ENCODE results near the gene MAD1L1.
"Not testable (repeated sequence)": the region's sequence is repeated elsewhere in the genome, so short reads cannot be mapped to it uniquely, and the experiment has no call there.

Gene MAD1L1

GRCh38 chr7:1848013-1848640 is 384.6 kb downstream of the MAD1L1 start:
- FAIRE-seq, result peak; percentile 30

DNA sequence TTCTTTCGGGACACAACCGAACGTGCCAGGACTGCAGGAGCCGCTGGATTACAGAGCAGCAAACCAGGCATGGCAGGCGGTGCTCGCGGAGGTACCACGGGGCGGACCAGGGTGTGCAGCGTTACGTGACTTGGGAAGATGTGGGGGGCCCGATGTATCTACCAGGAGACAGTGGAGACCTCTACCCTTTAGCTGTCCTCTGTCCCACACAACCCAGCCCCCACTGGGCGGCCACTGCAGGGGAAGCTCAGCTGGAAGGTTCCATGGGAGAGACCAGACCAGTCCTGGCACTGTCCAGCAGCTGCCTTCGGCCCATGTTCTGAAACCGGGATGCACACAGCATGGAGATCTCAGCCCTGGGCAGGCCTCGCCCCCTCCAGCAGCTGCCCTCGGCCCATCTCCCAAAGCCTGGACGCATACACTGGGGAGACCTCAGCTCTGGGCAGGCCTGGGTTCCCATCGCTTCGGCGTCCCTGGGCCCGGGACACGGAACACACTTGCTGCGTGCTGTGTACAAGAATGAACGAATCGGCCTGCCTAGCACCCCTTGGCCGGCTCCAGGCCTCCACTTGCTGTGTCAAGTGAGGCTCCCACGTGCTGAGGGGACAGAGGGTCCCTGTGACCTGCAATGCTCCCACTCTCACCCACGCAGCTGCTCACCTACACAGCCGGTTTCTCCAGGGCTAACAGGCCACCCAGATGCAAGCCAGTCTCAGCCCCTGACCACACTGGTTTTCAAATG is 385.3 kb downstream of the MAD1L1 start:
- FAIRE-seq (peak; percentile 23), DNase-seq (ENCODE audit: low spot score) (no peak)

More at GRCh38 chr7:1848013-1848640, 384.6 kb downstream of the MAD1L1 start:
- no peak for DNase-seq (ENCODE audit: low spot score)

DNA sequence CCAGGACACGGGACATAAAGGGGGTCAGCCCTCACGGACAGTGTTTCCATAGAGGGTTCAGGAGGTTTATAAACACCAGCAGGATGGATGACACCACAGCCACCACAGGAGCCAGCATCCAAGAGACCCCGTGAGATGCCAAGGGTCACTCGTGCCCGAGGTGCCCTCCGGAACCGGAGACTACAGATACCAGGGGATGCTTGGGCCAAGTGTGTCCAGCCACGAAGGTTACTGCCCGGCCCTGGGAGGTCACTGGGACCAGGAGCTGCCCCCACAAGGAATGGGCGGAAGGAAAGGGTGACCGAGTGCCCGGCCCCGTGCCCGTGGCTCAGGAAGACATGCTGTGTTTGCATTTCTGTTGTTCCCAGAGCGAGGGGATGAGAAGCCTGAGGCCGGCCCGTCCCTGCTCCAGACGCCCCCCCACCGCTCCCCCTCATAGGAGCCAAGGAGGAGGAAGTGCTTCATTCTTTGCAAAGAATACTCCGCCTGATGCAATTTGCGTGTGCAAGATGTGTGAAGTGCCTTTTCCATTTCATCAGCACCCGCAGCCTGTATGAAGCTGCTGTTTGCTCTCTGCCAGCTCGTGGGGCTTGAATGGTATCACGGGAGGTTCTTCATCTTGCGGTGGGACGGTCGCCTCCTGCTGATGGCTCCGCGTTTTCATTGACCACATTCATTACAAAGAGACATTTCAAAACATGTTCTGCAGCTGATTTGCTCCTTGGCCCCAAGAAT is 386.2 kb downstream of the MAD1L1 start:
- DNase-seq (ENCODE audit: low spot score) (no peak), FAIRE-seq (peak; percentile 59)

DNA sequence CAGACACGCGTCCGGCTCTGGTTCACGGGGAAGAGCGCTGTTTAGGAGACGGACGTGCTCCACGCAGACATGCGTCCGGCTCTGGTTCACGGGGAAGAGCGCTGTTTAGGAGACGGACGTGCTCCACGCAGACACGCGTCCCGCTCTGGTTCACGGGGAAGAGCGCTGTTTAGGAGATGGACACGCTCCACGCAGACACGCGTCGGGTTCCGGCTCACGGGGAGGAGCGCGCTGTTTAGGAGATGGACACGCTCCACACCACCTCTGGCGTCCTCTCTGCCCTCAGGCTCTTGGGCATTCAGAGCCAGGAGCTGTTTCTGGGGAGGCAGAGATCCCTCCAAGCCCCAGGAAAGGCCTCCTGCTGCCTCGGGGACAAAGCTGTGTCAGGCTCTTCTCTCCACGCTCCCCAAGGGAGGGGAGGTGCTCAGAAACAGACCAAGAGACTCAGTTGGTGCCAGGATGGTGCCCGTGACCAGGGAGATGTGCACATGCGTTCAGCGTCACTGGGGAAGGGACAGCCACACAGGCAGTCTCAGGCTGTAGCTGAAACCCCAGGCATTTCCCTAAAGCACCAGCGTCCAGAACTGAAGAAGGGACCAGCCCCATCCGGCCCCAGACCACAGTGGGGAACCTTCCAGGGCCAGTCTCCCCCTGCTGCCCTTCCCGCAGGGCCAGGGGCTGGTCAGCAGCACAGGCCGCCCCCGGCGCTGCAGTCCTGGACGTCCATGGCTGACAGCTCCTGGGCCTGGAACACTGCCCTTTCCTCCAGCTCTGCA is 387.0 kb downstream of the MAD1L1 start:
- peak; percentile 44 for FAIRE-seq
- DNase-seq (ENCODE audit: low spot score), result no peak

- DNase-seq (ENCODE audit: low spot score) (no peak), FAIRE-seq (peak; percentile 93)
Measured at GRCh38 chr7:1844951-1845390, 387.8 kb downstream of the MAD1L1 start.

GRCh38 chr7:1844336-1844950 is 388.3 kb downstream of the MAD1L1 start:
- peak; percentile 95 for FAIRE-seq
- no peak for DNase-seq (ENCODE audit: low spot score)

DNA sequence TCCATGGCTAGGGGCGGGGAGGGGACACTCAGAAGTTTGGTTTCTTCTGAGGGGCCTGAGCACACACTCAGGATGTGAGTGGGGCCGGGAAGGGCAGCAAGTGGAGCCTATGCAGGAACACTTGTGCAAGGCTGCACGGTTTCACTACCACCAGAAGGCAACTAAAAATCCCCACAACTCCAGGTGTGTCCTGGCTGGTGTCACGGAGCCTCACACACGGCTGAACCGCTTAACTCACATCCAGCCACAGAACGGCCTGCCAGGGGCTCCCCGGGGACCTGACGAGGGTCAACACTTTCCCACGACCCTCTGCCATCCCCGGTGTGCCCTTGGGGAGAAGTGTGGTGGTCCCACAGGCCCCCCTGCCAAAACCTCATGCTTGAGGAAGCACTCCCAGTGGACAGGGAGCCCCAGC is 388.8 kb downstream of the MAD1L1 start:
- DNase-seq (ENCODE audit: low spot score) (no peak), FAIRE-seq (no peak)

DNA sequence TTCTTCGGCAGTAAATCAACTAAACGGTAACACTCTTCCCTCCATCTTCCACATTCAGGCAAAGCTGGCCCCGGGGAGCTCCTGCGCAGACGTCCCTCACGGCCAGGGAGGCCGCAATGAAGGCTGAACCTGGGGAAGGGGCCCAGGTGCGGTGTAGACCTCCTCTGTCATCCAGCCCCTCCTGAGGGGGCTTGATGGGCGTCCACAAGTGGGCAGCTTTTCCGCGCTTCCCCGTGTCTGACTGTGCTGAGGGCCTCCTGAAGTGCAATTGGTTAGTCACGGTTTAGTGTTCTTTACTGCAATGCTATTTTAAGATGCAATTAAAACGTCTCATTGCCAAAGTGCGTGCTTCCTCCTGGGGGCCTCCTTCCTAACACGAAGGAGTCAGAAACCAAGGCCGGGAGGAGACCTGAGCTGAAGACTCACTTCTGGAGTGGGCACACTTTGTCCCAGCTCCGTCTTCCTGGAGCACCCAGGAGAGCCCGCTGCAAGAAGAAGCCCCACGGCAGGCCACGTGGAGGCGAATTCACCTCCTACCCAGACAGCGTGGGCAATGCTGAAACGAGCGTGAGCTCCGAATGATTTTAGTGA is 389.4 kb downstream of the MAD1L1 start:
- FAIRE-seq, result no peak
- DNase-seq (ENCODE audit: low spot score), result no peak

GRCh38 chr7:1842321-1843221 is 390.2 kb downstream of the MAD1L1 start:
- no peak for DNase-seq (ENCODE audit: low spot score)

GRCh38 chr7:1841286-1842021 is 391.3 kb downstream of the MAD1L1 start:
- FAIRE-seq; DNase-seq (ENCODE audit: low spot score): not testable (repeated sequence)

More at GRCh38 chr7:1842321-1843221, 390.2 kb downstream of the MAD1L1 start:
- peak; percentile 86 for FAIRE-seq

GRCh38 chr7:1840744-1841143 is 392.0 kb downstream of the MAD1L1 start:
- DNase-seq (ENCODE audit: low spot score); FAIRE-seq: not testable (repeated sequence)

- FAIRE-seq (no peak), DNase-seq (ENCODE audit: low spot score) (no peak)
Measured at GRCh38 chr7:1839701-1840100, 393.0 kb downstream of the MAD1L1 start.

DNA sequence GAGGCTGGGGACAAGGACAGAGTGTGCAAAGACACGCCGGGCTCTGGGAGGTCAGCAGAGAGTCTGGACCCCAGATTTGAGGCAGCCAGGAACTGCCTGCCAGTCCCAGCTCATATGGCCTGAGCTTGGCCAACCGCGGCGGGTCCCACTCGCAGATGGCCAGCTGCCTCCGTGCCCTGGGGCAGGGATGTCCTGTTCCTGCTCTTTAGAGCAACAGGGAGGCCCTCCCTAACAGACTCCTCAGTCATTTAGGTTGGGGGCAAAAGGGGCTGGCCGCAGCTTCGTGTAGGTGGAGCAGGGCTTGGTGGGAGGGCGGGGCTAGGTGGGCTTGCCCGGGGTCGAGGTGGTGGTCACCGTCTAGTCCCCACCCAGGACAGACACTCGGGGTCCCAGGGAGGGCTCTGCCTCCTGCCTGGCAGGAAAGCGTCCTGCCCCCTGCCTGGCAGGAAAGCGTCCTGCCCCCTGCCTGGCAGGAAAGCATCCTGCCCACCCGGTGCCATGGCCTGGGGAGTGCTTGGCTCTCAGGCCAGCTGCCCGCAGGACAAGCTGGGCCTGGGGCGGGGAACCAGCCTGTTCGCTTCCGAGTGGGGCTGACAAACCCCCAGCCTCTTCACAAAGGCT is 393.7 kb downstream of the MAD1L1 start:
- not testable (repeated sequence) for DNase-seq (ENCODE audit: low spot score)
- peak; percentile 73 for FAIRE-seq

DNA sequence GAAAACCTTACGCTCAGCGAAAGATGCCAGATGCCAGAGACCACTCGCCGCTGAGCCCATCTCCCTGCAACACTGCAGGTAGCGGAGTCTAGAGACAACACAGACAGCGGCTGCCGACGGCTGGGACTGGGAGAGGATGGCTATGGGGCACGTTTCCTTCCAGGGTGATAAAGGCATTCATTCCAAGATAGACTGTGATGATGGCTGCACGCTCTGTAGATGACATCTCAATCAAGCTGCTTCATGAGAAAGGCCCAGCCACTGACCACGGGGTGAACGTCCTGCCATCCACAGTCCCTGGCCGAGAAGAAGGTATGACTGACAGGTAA is 394.2 kb downstream of the MAD1L1 start:
- DNase-seq (ENCODE audit: low spot score), result not testable (repeated sequence)
- FAIRE-seq, result peak; percentile 99

- FAIRE-seq, result peak; percentile 98
Measured at GRCh38 chr7:1837696-1838543, 394.8 kb downstream of the MAD1L1 start.

DNA sequence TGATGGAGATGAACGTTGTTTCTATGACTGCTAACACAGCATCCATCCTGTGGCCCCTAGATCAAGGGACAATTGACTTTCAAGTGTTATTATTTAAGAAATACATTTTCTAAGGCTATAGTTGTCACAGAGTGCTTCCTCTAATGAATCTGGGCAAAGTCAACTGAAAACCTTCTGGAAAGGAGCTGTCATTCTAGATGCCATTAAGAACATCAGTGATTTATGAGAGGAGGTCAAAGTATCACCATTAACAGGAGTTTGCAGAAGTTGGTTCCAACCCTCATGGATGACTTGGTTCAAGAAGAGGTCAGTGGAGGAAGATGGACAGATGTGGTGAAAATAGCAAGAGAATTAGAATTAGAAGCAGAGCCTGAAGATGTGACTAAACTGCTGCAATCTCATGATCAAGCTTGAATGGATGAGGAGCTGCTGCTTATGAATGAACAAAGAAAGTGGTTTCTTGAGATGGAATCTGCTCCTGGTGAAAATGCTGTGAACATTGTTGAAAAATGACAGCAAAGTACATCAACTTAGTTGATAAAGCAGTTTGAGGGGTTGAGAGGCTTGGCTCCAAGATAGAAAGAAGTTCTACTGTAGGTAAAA is 400.7 kb downstream of the MAD1L1 start:
- not testable (repeated sequence) for DNase-seq (ENCODE audit: low spot score)
- peak; percentile 20 for FAIRE-seq

More at GRCh38 chr7:1837696-1838543, 394.8 kb downstream of the MAD1L1 start:
- DNase-seq (ENCODE audit: low spot score), result not testable (repeated sequence)

DNA sequence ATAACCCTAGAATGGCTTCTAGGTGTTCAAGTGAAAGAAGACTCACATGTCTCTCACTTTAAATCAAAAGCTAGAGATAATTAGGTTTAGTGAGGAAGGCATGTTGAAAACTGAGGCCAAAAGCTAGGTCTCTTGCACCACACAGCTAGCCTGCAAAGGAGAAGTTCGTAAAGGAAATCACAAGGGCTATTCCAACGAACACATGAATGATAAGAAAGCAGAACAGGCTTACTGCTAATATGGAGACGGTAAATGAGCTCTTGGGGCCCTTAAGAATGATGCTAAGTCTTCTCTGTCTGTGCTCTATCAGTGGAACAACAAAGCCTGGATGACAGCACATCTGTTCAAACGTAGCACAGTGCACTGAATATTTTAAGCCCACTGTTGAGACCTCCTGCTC is 401.3 kb downstream of the MAD1L1 start:
- FAIRE-seq, result peak; percentile 97
- DNase-seq (ENCODE audit: low spot score), result not testable (repeated sequence)

Data from urothelium cell line (cell line).